ENCODE results near the gene C16orf87. TPM values are rescaled to one million over a fixed set of nuclear protein-coding genes. Genes with fewer than 3 reads are reported as not detected.

Gene C16orf87
- total RNA-seq, 4 donors from 2014 or later, result 5.7 to 7.6 (median 7.0) TPM

DNA sequence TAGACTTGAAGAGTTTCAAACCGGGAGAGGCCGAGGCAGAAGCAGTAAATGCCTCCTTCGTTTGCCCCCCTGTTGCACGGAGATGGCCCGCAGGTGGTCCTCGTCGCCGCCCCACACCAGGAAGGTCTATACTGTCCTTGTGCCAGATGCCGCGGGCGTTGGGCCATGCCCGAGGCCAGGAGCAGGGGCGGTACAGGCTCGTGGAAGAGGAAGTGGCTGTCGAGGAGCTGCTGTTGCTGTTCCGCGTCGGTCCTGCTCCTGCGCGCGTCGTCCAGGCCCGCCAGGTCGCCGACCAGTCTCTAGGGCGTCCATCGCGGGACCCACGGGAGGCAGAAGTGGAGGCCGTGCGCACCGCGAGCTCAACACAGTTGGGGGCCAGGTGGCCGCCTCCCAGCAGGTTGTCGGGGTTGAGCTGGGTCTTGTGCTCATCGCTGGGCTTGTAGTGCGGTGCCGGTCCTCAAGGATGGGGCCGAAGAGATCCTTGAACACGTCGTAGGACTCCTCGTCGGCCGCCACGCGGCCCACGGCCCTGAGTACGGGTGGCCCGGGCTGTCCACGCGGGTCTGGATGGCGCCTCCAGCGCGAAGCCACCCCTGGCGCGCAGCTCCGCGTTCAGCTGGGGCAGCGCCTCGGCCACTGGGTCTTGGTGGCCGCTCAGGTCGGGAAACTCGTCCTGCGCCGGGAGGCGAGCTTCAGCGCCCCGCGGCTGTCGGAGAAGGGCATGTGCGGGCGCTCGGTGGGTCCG, 13.1 kb upstream of the C16orf87 start:
- peaks cover 0 to 11% (median 0%) of the 10 kb centered on the region in 3 donors for H3K4me1 ChIP-seq
- H3K27me3 ChIP-seq, result peaks cover 0 to 21% (median 0%) of the 10 kb centered on the region in 4 donors
- no peak overlapping the region for H3K27ac ChIP-seq
- H3K4me3 ChIP-seq, result peak overlapping the region in 1 of 4 donors; percentile 13
- no peaks in the 10 kb centered on the region for H3K36me3 ChIP-seq
- no peak for TF ChIP-seq POLR2A (IDR thresholded peaks at IDR 0.05)
- TF ChIP-seq, protein P1, sequence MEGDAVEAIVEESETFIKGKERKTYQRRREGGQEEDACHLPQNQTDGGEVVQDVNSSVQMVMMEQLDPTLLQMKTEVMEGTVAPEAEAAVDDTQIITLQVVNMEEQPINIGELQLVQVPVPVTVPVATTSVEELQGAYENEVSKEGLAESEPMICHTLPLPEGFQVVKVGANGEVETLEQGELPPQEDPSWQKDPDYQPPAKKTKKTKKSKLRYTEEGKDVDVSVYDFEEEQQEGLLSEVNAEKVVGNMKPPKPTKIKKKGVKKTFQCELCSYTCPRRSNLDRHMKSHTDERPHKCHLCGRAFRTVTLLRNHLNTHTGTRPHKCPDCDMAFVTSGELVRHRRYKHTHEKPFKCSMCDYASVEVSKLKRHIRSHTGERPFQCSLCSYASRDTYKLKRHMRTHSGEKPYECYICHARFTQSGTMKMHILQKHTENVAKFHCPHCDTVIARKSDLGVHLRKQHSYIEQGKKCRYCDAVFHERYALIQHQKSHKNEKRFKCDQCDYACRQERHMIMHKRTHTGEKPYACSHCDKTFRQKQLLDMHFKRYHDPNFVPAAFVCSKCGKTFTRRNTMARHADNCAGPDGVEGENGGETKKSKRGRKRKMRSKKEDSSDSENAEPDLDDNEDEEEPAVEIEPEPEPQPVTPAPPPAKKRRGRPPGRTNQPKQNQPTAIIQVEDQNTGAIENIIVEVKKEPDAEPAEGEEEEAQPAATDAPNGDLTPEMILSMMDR (IDR thresholded peaks at IDR 0.05), result no peak
- H3K9me3 ChIP-seq, result no peaks in the 10 kb centered on the region
- 50 to 70% methylated on average over 9 to 23 of the region's 74 CpGs for WGBS, 2 donors
- intact Hi-C loops (cut with DNase I), result no loop called here
- DNase-seq, result no peak

DNA sequence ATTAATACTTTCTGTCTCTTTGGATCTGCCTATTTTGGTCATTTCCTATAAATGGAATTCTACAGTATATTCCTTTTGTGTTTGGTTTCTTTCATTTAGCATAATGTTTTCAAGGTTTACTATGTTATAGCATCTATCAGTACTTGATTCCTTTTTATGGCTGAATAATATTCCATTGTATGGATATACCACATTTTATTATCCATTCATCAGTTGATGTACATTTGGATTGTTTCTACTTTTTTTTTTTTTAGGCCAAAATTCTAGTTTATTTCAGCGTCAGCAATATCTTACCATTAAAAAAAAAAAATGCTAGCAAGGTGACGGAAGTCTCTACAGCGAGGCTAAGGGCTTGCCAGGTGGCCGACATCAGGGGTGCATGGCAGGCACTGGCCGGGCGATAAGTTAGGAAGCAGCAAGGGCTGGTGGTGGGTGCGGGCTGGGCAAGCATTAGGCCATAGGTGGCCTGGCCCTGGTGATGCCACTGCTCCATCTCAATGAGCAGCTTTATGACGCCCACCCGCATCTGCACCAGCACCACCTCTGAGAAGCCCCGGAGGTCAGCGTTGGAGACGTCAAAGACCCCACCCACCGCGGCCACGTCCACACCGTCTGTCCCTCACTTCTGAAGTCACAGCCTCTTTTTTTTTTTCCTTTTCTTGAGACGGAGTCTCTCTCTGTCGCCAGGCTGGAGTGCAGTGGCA, 11.4 kb upstream of the C16orf87 start:
- TF ChIP-seq, protein P1 (IDR thresholded peaks at IDR 0.05), result no peak
- TF ChIP-seq POLR2A (IDR thresholded peaks at IDR 0.05), result no peak
- 97 to 98% methylated on average over 17 to 18 of the region's 18 CpGs for WGBS, 2 donors
- Histone ChIP-seq H3K4me3 (no peak overlapping the region), H3K27ac (no peak overlapping the region), H3K36me3 (no peaks in the 10 kb centered on the region), H3K9me3 (no peaks in the 10 kb centered on the region), H3K27me3 (peaks cover 0 to 21% (median 0%) of the 10 kb centered on the region in 4 donors), H3K4me1 (peaks cover 0 to 11% (median 0%) of the 10 kb centered on the region in 3 donors)
- intact Hi-C loops (cut with DNase I), result no loop called here
- no peak for DNase-seq

DNA sequence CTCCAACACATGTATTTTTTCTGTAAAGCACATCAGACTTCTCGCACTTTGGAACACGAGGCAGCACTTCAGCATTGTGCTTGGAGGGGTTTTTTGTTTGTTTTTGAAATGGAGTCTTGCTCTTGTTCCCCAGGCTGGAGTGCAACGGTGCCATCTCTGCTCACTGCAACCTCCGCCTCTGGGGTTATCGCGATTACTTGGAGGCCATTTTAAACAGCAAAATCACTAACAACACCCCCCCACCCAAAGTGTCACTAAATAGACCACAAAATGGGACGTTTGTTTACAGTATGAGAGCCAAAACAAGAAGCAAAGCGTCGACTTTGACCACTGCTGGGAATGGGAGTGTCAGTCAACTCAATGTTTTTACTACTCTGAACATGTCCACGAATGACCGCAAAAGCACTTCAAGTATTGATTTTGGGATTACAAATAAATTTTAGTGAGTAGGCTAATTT, 9.0 kb upstream of the C16orf87 start:
- peaks cover 0 to 13% (median 0%) of the 10 kb centered on the region in 4 donors for H3K27me3 ChIP-seq
- no peak for TF ChIP-seq POLR2A (IDR thresholded peaks at IDR 0.05)
- TF ChIP-seq, protein P1 (IDR thresholded peaks at IDR 0.05), result no peak
- intact Hi-C loops (cut with DNase I), result no loop called here
- H3K9me3 ChIP-seq, result no peaks in the 10 kb centered on the region
- no peak overlapping the region for H3K4me3 ChIP-seq
- H3K27ac ChIP-seq, result no peak overlapping the region
- no peaks in the 10 kb centered on the region for H3K36me3 ChIP-seq
- 66 to 67% methylated on average over 11 of the region's 11 CpGs for WGBS, 2 donors
- peaks cover 0 to 11% (median 0%) of the 10 kb centered on the region in 3 donors for H3K4me1 ChIP-seq
- no peak for DNase-seq

DNA sequence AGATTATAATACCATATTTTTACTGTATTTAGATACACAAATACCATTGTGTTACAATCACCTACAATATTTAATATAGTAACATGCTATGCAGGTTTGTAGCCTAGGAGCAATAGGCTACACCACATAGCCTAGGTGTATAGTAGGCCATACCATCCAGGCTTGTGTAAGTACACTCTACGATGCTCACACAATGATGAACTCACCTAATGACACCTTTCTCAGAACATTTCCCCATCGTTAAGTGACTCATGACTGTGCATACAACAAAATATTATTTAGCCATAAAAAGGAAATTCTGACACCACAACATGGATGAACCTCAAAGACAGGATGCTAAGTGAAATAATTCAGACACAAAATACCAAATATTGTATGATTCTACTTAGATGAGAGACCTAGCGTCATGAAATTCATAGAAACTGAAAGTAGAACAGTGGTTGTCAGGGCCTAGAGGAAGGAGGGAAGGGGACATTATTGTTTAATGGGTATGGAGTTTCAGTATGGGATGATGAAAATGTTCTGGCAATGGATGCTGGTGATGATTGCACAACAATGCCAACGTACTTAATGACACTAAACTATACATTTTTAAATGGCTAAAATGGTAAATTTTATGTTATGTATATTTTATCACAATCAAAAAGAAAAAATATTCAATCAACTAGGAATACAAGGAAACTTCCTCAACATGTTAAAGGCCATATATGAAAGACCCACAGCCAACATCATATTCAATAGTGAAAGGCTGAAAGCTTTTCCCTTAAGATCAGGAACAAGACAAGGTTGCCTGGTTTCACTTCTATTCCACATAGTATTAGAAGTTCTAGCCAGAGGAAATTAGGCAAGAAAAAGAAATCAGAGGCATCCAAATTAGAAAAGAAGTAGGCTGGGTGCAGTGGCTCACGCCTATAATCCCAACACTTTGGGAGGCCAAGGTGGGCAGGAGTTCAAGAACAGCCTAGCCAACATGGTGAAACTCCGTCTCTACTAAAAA, 5.9 kb upstream of the C16orf87 start:
- WGBS, 2 donors, result 67 to 72% methylated on average over 6 of the region's 6 CpGs
- TF ChIP-seq POLR2A (IDR thresholded peaks at IDR 0.05), result no peak
- TF ChIP-seq, protein P1 (IDR thresholded peaks at IDR 0.05), result no peak
- no peak overlapping the region for H3K27ac ChIP-seq
- DNase-seq, result no peak
- H3K27me3 ChIP-seq, result no peaks in the 10 kb centered on the region
- intact Hi-C loops (cut with DNase I), result no loop called here
- peaks cover 0 to 2% (median 2%) of the 10 kb centered on the region in 3 donors for H3K4me1 ChIP-seq
- H3K4me3 ChIP-seq, result no peak overlapping the region
- no peaks in the 10 kb centered on the region for H3K36me3 ChIP-seq
- no peaks in the 10 kb centered on the region for H3K9me3 ChIP-seq
